K562 (cell line): ENCODE measurements around the gene CBFA2T2. TPM values are rescaled to one million over a fixed set of nuclear protein-coding genes. Genes with fewer than 3 reads are reported as not detected.
A peak's percentile ranks its signal among the peaks of the same experiment; 100 is the strongest.

ENCODE experiments used
- ATAC-seq: fragments of 200-7000 bp; cut with Tn5 transposase; 3 replicates; pipeline ENCODE4 v1.9.1; 2020; ENCODE audit warnings: moderate library complexity
- BruUV-seq: library from RNA; stranded (reverse); fragments of 400-500 nt; replicated peaks from 2 replicates; lab custom pipeline; 2021; lab: Mats Ljungman, UMichigan
- CTCF ChIA-PET: fragments of 300-600 bp; formaldehyde crosslinking; extraction: SDS; loops from one replicate; lab custom pipeline; 2021; ENCODE audit warnings: low intra/inter-chr PET ratio; lab: Yijun Ruan, JAX
- POLR2A ChIA-PET: fragments of 300-600, 350-650 bp; sonication (Branson Sonifier 250); formaldehyde crosslinking; extraction: SDS; loops from one replicate; lab custom pipeline; 2021; ENCODE audit warnings: antibody characterized with exemption, inconsistent platforms; lab: Yijun Ruan, JAX
- DNase-seq, 4 experiments: peaks; one replicate each; pipeline versions ENCODE4 v3.0.0 to v3.0.0-alpha.2; 2011 to 2018; ENCODE audit warnings: low spot score in 3 of 4, mixed read lengths in 3 of 4; ENCODE audit errors: extremely low read depth in 1 of 4
- FAIRE-seq: peaks from 2 replicates; lab custom pipeline; 2011; peaks lifted over from hg19 to GRCh38; lab: Jason Lieb, UNC
- H2AFZ ChIP-seq: 2 replicates; pipeline ENCODE4 v1.6.0; 2011; ENCODE audit warnings: low read depth, low read length, control low read depth, inconsistent platforms
- H3K27ac ChIP-seq: fragments of 200-600 bp; 3 replicates; pipeline ENCODE4 v1.8.0; 2011; ENCODE audit warnings: low read depth, mild to moderate bottlenecking, control low read depth, inconsistent platforms, low read length, moderate library complexity, mixed read lengths; ENCODE audit errors: extremely low read depth
- H3K27me3 ChIP-seq, 2 experiments: fragments of 300-600 bp in 1 of 2; 2 replicates in 1 of 2; 3 replicates in 1 of 2; pipeline versions ENCODE4 v1.6.0 to v1.8.0; 2011; ENCODE audit warnings: inconsistent platforms in 2 of 2, low read length in 2 of 2, mild to moderate bottlenecking in 1 of 2, mixed read lengths in 1 of 2, moderate library complexity in 1 of 2; ENCODE audit not compliant: control insufficient read depth in 2 of 2, insufficient read depth in 2 of 2
- H3K36me3 ChIP-seq: fragments of 300-600 bp; 3 replicates; pipeline ENCODE4 v1.8.0; 2011; ENCODE audit warnings: mild to moderate bottlenecking, low read length, inconsistent platforms; ENCODE audit not compliant: control insufficient read depth, insufficient read depth
- H3K4me1 ChIP-seq, 2 experiments: fragments of 200-600 bp in 1 of 2; replicated peaks in 1 of 2; 2 replicates in 1 of 2; 3 replicates in 1 of 2; pipeline versions ENCODE4 v1.5.1 to v1.8.0; 2011; ENCODE audit warnings: inconsistent platforms in 2 of 2, low read length in 2 of 2, mild to moderate bottlenecking in 1 of 2, mixed read lengths in 1 of 2, moderate library complexity in 1 of 2; ENCODE audit not compliant: control insufficient read depth in 2 of 2, insufficient read depth in 2 of 2
- H3K4me2 ChIP-seq: 2 replicates; pipeline ENCODE4 v1.6.1; 2011; ENCODE audit warnings: low read length, control low read depth, inconsistent platforms, mixed read lengths; ENCODE audit not compliant: insufficient read depth
- H3K4me3 ChIP-seq: fragments of 200-600 bp; sonication (generic), shearing (Covaris generic); 2 replicates; pipeline ENCODE4 v1.5.1; 2016; ENCODE audit warnings: control low read depth, inconsistent platforms
- H3K79me2 ChIP-seq: fragments of 200-600 bp; 3 replicates; pipeline ENCODE4 v1.8.0; 2011; ENCODE audit warnings: low read length, inconsistent platforms; ENCODE audit not compliant: control insufficient read depth, insufficient read depth
- H3K9ac ChIP-seq, 2 experiments: 2 replicates each; pipeline versions ENCODE4 v1.6.0 to v1.6.1; 2011; ENCODE audit warnings: low read depth in 2 of 2, low read length in 2 of 2, control low read depth in 1 of 2, inconsistent platforms in 1 of 2, mild to moderate bottlenecking in 1 of 2, mixed read lengths in 1 of 2; ENCODE audit not compliant: insufficient read depth in 1 of 2
- H3K9me1 ChIP-seq: one replicate; pipeline ENCODE4 v1.6.0; 2011; ENCODE audit warnings: inconsistent platforms, mild to moderate bottlenecking, low read length, moderate library complexity; ENCODE audit not compliant: control insufficient read depth, insufficient read depth
- H3K9me3 ChIP-seq: replicated peaks from 2 replicates; pipeline ENCODE4 v1.5.1; 2011; ENCODE audit warnings: low read depth, low read length, inconsistent platforms; ENCODE audit not compliant: control insufficient read depth, insufficient read depth
- H4K20me1 ChIP-seq: replicated peaks from 2 replicates; pipeline ENCODE4 v1.6.1; 2011; ENCODE audit warnings: low read length, inconsistent platforms, mixed read lengths; ENCODE audit not compliant: control insufficient read depth, insufficient read depth
- BCL6 ChIP-seq: fragments of 250-450 bp; sonication (Bioruptor Pico); IDR thresholded peaks from 2 replicates; pipeline ENCODE4 v1.4.0; 2020
- BRD4 ChIP-seq: fragments of 200-600 bp; sonication (generic); IDR thresholded peaks from 2 replicates; pipeline ENCODE4 v1.6.1; 2017; ENCODE audit warnings: inconsistent platforms
- CEBPB ChIP-seq: fragments of 450-650 bp; IDR thresholded peaks from 2 replicates; pipeline ENCODE4 v1.6.1; 2016; ENCODE audit warnings: missing genetic modification characterization, missing compliant biosample characterization
- ETV5 ChIP-seq: sonication (generic); formaldehyde crosslinking; IDR thresholded peaks from 2 replicates; pipeline ENCODE4 v1.4.0; 2020; ENCODE audit warnings: low read depth, mild to moderate bottlenecking, missing genetic modification reagents
- FOXK1 ChIP-seq: sonication (generic); formaldehyde crosslinking; IDR thresholded peaks from 2 replicates; pipeline ENCODE4 v1.8.0; 2022; ENCODE audit warnings: missing genetic modification reagents, mild to moderate bottlenecking, borderline replicate concordance
- HMGN3 ChIP-seq: IDR thresholded peaks from 2 replicates; pipeline ENCODE4 v1.6.1; 2011; ENCODE audit warnings: borderline replicate concordance, low read depth, mild to moderate bottlenecking, mixed read lengths, low read length; ENCODE audit not compliant: insufficient read length; ENCODE audit errors: extremely low read depth
- HNRNPK ChIP-seq: fragments of 200-400 bp; formaldehyde crosslinking; IDR thresholded peaks from one replicate; pipeline ENCODE4 v1.6.1; 2018; ENCODE audit warnings: mild to moderate bottlenecking, low read depth, low read length; ENCODE audit not compliant: poor library complexity, severe bottlenecking
- JUNB ChIP-seq: fragments of 450-650 bp; formaldehyde crosslinking; conservative IDR thresholded peaks from 2 replicates; pipeline ENCODE4 v1.4.0; 2020; ENCODE audit warnings: mild to moderate bottlenecking
- KAT7 ChIP-seq: sonication (generic); formaldehyde crosslinking; IDR thresholded peaks from 2 replicates; pipeline ENCODE4 v1.8.0; 2022; ENCODE audit warnings: missing genetic modification reagents, mild to moderate bottlenecking, borderline replicate concordance
- L3MBTL2 ChIP-seq: fragments of 450-650 bp; IDR thresholded peaks from 2 replicates; pipeline ENCODE4 v1.6.1; 2016; ENCODE audit warnings: mild to moderate bottlenecking, moderate library complexity
- MLLT1 ChIP-seq, 2 experiments: fragments of 450-650 bp; IDR thresholded peaks; 2 replicates each; pipeline ENCODE4 v1.6.1; 2016
- NCOA6 ChIP-seq: fragments of 450-650 bp; IDR thresholded peaks from 2 replicates; pipeline ENCODE4 v1.6.1; 2017; ENCODE audit warnings: mild to moderate bottlenecking
- PHF21A ChIP-seq: fragments of 450-650 bp; IDR thresholded peaks from 2 replicates; pipeline ENCODE4 v1.6.1; 2017; ENCODE audit warnings: low read depth, borderline replicate concordance
- POLR3G ChIP-seq: IDR thresholded peaks from 2 replicates; pipeline ENCODE4 v1.6.1; 2011; ENCODE audit not compliant: insufficient read length, insufficient replicate concordance; ENCODE audit errors: extremely low read depth
- PRMT5 ChIP-seq: sonication (generic); formaldehyde crosslinking; IDR thresholded peaks from 2 replicates; pipeline ENCODE4 v1.5.0; 2020; ENCODE audit warnings: missing genetic modification reagents
- RFX7 ChIP-seq: fragments of 250-450 bp; sonication (Bioruptor Pico); IDR thresholded peaks from 2 replicates; pipeline ENCODE4 v1.5.1; 2021; ENCODE audit warnings: mild to moderate bottlenecking
- USF2 ChIP-seq: sonication (generic); formaldehyde crosslinking; IDR thresholded peaks from 2 replicates; pipeline ENCODE4 v1.5.0; 2020; ENCODE audit warnings: missing genetic modification reagents
- ZNF3 ChIP-seq: fragments of 250-450 bp; sonication (Bioruptor Pico); IDR thresholded peaks from 2 replicates; pipeline ENCODE4 v1.5.0; 2021; ENCODE audit warnings: mild to moderate bottlenecking, moderate library complexity
- ZNF668 ChIP-seq: fragments of 250-450 bp; sonication (Bioruptor Pico); IDR thresholded peaks from 2 replicates; pipeline ENCODE4 v1.8.0; 2022; ENCODE audit warnings: mild to moderate bottlenecking, inconsistent platforms
- ZNF707 ChIP-seq: fragments of 250-450 bp; sonication (Bioruptor Pico); conservative IDR thresholded peaks from 2 replicates; pipeline ENCODE4 v1.8.0; 2022; ENCODE audit warnings: inconsistent platforms, mild to moderate bottlenecking, moderate library complexity
- ZNF717 ChIP-seq: fragments of 250-450 bp; sonication (Bioruptor Pico); IDR thresholded peaks from 2 replicates; pipeline ENCODE4 v1.5.0; 2021
- ZNF778 ChIP-seq: fragments of 450-650 bp; formaldehyde crosslinking; IDR thresholded peaks from 2 replicates; pipeline ENCODE4 v1.4.0; 2020; ENCODE audit warnings: mild to moderate bottlenecking, moderate library complexity
- WGBS: fragments of 100-300 bp; shearing (Covaris generic); methylation state at CpG from one replicate; pipeline ENCODE4 v1.1.6; 2016; ENCODE audit warnings: low coverage, mixed read lengths; ENCODE audit not compliant: insufficient coverage; ENCODE audit errors: missing lambda C conversion rate; 5-methylcytosine and 5-hydroxymethylcytosine counted together
- in situ Hi-C: fragments of 300-500 bp; cut with MboI; formaldehyde crosslinking; loops from 4 replicates; pipeline ENCODE4 v1.15.0; 2018; ENCODE audit warnings: inconsistent platforms, mixed read lengths
- intact Hi-C: fragments of 100-400 bp; cut with micrococcal nuclease; formaldehyde crosslinking; loops from 2 replicates; pipeline ENCODE4 v1.14.2; 2022
- polyA plus RNA-seq, 8 experiments: library from polyadenylated mRNA; depleted of rRNA in 4 of 8; stranded (reverse) in 5 of 8; unstranded in 3 of 8; fragments of >200 nt; fragmentation: Nextera tagmentation in 2 of 8; fragmentation: Illumina TruSeq in 1 of 8; extraction: Ambion mirVana in 2 of 8; extraction: Trizol in 1 of 8; gene quantifications; 2 replicates each; pipeline versions ENCODE4 v1.2.1 to v1.2.3, GENCODE V29; 2011 to 2014; ENCODE audit warnings: inconsistent platforms in 1 of 8, missing spikeins in 1 of 8
- total RNA-seq, 7 experiments: library from RNA; depleted of rRNA in 6 of 7; stranded (reverse); fragments of >200 nt in 6 of 7; fragmentation: Illumina TruSeq in 2 of 7; extraction: Trizol in 2 of 7; gene quantifications; 2 replicates each; pipeline versions ENCODE4 v1.2.1 to v1.2.3, GENCODE V29; 2011 to 2021; ENCODE audit warnings: low replicate concordance in 1 of 7

Gene CBFA2T2
- total and polyA plus RNA-seq, 9 of the 15 experiments (the other 6 are each of a cell fraction or from before 2014, with no cell fraction given) = 0.27 to 9.6 (median 5.8) TPM

GRCh38 chr20:33442136-33443005, 47.5 kb upstream of the CBFA2T2 start:
- no peaks in the 10 kb centered on the region for H3K27me3 ChIP-seq
- peak overlapping the region; percentile 78 for H3K4me3 ChIP-seq
- ChIA-PET POLR2A (interaction anchor here (0.6 to 2.2 kb wide), 6 partner anchors 10 to 211 kb away, joined by 3 to 7 read pairs (median 4); no protein-coding TSS in a partner anchor), CTCF (no interaction called here)
- H3K4me2 ChIP-seq = peak overlapping the region; percentile 81
- intact Hi-C loops (loop anchor here (5.0 kb wide), 1 partner anchor 40 kb away; the partner anchor contains the start of gene CDK5RAP1), in situ Hi-C loops (no loop called here)
- WGBS = 32% methylated on average over 9 of the region's 9 CpGs
- no peaks in the 10 kb centered on the region for H4K20me1 ChIP-seq
- no peaks in the 10 kb centered on the region for H3K9me1 ChIP-seq
- ATAC-seq (peak; percentile 1; the same call in 1 of the 3 replicates), DNase-seq (peak in 3 of 4 experiments; percentile 16 to 51 (median 22)), FAIRE-seq (peak; percentile 68)
- peak overlapping the region; percentile 76; the same call in 2 of the 3 replicates for H3K27ac ChIP-seq
- H3K9ac ChIP-seq = peak overlapping the region; percentile 52 to 94; a peak in 3 of 4 replicates
- H2AFZ ChIP-seq = peak overlapping the region; percentile 70
- H3K79me2 ChIP-seq = peaks cover 23% of the 10 kb centered on the region; the same call in 2 of the 3 replicates
- peaks cover 15% of the 10 kb centered on the region; the same call in 2 of the 3 replicates for H3K36me3 ChIP-seq
- no peaks in the 10 kb centered on the region for H3K9me3 ChIP-seq
- peaks cover 38 to 43% of the 10 kb centered on the region in 2 experiments; a peak in 4 of 5 replicates for H3K4me1 ChIP-seq
- TSS peak; percentile 49 for BruUV-seq
- TF ChIP-seq L3MBTL2 (no peak), JUNB (CRISPR knock-in tag) (no peak), MLLT1 (IDR thresholded peaks at IDR 0.05) (no peak), HNRNPK (no peak), ZNF707 (CRISPR knock-in tag) (no peak), USF2 (no peak), KAT7 (CRISPR knock-in tag) (no peak), HMGN3 (no peak), BCL6 (CRISPR knock-in tag) (no peak), NCOA6 (no peak), CEBPB (peak; percentile 41; the same call in 1 of the 2 replicates), PRMT5 (CRISPR knock-in tag) (no peak), ZNF778 (CRISPR knock-in tag) (no peak), ZNF668 (CRISPR knock-in tag) (no peak), PHF21A (no peak), ZNF717 (CRISPR knock-in tag) (no peak), FOXK1 (CRISPR knock-in tag) (0 out of 2 replicates have a peak, but pooled peaks have one; percentile 28), RFX7 (no peak), ETV5 (CRISPR knock-in tag) (no peak), BRD4 (no peak), ZNF3 (CRISPR knock-in tag) (no peak), POLR3G (no peak)
